GM12874 (cell line): ENCODE measurements around the gene MICAL3.

ENCODE experiments used
- CTCF ChIP-seq: IDR thresholded peaks from 2 replicates; pipeline ENCODE4 v1.5.1; 2011; ENCODE audit warnings: low read depth, mild to moderate bottlenecking, control low read depth, low read length, moderate library complexity; ENCODE audit not compliant: insufficient read depth

The MICAL3 gene

DNA sequence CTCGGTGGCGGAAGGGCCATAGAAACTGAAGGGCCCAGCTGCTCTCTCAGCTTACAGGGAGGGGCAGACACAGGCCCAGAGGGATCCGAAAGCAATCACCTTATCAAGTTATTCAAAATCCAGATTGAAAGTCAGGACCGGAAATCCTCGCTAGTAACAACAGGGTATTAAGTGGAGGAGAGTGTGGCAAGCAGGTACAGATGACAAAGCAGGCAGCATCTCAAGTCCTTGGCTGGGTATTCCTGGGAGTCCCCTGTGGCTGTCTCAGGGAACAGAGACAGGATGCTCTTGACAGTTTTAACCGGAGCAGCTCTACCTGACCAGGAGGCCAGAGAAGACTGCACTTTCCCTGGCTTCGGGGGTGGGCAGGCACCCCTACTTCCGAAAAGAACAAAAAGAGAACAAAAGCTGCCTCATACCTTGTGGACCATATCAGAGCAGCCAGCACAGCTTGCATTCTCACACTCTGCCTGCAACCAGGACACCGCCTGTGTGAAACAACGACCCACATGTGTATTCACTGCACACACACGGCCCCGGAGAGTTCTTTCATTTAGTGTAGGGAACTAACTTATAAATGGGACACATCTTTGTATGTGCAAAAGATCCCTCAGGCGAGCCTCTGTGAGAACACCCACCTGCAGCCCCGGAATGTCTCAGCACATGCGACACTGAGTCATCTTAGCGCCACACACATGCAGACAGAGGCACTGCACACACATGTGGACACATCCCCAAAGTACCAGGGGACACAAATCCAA, 78.3 kb downstream of the MICAL3 start:
- peak; percentile 39; the same call in 1 of the 2 replicates for TF ChIP-seq CTCF

DNA sequence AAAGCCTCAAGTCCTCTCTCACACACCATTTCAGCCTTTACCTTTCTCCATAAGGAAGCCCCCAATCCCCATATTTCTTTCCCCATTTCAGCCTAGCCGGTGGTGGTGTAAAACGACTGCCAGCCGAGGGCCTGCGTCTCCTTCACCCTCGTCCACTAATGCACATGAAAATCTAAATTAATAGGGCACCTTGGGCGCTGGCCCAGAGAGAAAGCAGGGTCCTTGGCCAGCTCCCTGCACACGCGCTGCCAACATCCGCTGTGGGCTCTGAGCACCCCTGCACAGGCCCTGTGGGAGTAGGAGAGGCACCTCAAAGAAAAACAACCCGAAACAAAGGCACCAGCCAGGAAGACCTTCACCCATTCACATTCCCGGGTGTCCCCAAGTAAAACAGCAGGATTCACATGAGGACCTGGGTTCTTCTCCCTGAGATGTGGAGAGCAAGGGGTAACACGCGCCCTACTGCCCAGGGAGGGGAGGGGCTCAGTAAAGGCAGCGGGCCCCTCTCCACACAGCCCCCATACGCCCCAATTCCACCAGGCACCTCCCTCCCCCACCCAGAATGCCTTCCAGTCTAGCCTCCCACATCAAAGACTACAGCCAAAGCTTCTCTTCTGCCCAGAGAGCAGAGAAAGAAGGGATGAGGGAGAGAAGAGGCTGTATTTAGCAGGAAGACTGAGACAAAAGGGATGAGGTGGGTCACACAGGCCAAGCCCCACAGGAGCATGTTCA, 79.0 kb downstream of the MICAL3 start:
- no peak for TF ChIP-seq CTCF

- no peak for TF ChIP-seq CTCF
Measured at GRCh38 chr22:17944256-17944655, 80.1 kb downstream of the MICAL3 start.

DNA sequence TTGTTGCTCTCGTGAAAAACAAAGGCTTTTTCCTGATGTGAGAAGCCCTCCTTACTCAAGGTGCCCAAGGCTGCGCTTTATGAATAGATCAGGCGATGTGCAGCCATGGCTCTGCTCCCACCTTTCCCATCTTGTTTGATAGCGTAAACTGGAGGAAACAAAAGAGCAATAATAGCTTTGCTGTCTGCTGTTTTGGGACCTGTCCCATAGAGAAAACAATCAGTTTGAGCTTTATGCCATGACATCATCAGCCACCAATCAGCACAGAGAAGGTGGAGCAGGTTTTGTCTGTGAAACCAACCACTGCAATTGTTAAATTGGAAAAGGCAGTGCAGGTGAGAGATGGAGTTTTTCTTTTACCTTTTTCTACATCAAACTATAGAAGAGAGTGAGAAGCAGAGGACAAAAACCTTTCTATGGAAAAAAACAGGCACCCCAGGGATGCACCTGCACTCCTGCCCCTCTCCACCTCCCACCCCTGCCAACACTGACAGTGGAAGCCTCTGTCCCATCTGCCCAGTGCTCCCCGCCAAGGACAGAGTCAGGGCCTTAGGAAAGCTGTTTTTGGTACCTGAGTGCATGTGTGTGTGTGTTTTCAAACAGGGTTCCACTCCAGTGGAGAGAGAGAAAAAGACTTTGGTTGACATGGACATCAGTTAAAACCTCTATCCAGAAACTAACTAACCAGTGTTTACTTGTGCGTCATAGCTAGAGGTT, 80.7 kb downstream of the MICAL3 start:
- TF ChIP-seq CTCF = no peak

DNA sequence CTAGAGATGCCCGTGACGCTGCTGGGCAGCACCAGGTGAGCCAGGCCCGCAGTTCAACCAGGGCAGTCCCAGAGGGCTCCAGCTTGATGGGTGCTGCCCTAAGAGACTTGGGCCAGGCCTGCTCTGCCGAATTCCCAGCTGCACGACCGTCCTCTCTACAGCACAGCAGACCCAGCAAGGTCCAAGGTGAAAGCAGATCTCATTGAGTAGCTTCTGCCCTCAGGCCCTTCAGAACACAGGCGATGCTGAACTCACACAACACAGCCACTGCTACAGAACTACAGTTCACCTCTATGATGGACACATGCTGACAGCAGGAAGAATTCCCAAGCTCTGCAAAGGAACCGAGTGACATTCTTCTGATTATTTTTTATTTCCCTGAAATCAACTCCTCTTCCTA, 81.6 kb downstream of the MICAL3 start:
- no peak for TF ChIP-seq CTCF

- no peak for TF ChIP-seq CTCF
Measured at GRCh38 chr22:17941471-17942406, 82.6 kb downstream of the MICAL3 start.
